A172 (cell line): ENCODE data around the gene NKX1-1. TPM values are rescaled to one million over a fixed set of nuclear protein-coding genes. Genes with fewer than 3 reads are reported as not detected.
"Not testable (repeated sequence)": the region's sequence is repeated elsewhere in the genome, so short reads cannot be mapped to it uniquely, and the experiment has no call there.

Experiments
- DNase-seq: peaks from one replicate; pipeline ENCODE4 v3.0.0-alpha.2; 2015; ENCODE audit warnings: low spot score
- total RNA-seq: library from RNA; depleted of rRNA; stranded (reverse); fragments of >200 nt; shearing (Covaris generic); gene quantifications from 2 replicates; pipeline ENCODE4 v1.2.3, GENCODE V29; 2014

NKX1-1 gene
- total RNA-seq, 1 experiment from 2014 or later, result not detected

DNA sequence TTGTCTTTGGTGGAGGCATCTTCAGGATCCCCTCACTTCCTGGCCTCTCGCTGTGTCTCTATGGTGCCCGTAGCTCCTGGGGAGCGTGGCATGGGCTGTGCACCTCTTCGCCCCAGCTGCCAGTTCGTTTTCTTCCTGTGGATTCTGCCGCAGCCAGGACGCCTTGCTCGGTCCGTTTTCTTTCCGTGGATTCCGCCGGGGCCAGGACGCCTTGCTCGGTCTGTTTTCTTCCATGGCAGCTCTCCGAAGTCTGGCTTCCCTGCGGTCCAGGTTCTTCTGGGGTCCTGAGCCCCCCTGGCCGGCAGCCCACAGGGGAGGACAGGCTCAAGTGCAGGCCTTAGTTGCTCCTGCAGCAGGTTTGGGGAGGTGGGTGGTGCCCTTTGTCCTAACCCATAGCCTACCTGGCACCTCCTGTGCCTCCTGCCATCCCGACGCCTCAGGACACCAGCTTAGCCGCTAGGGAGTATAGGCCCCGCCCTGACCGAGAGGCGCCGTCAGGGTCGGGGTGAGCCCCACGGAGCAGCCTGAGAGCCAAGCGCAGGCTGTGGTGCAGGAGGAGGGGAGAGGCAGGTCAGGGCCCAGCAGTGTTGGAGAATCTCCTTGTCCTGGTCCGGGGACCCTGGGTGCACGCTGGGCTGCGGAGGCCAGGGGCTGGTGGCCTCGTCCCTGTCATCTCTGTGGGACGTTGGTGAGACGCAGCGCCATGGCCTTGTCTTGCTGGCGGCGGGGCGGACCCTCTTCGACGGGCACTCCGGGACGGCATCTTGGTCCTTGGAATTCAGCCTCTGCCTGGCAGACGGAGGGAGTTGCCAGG is 32.1 kb downstream of the NKX1-1 start:
- no peak for DNase-seq

DNA sequence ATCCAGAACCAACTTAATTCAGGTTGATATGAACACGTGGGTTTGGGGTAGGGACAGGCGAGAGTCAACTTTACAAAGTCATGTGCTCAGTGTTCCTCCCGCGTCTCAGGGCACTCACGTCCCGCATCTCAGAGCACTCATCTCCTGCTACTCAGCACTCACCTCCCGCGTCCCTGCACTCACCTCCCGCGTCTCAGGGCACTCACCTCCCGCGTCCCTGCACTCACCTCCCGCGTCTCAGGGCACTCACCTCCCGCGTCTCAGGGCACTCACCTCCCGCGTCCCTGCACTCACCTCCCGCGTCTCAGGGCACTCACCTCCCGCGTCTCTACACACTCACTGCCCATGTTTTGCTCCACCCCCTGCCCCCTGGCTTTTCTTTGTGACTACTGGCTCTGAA is 33.7 kb downstream of the NKX1-1 start:
- not testable (repeated sequence) for DNase-seq

DNA sequence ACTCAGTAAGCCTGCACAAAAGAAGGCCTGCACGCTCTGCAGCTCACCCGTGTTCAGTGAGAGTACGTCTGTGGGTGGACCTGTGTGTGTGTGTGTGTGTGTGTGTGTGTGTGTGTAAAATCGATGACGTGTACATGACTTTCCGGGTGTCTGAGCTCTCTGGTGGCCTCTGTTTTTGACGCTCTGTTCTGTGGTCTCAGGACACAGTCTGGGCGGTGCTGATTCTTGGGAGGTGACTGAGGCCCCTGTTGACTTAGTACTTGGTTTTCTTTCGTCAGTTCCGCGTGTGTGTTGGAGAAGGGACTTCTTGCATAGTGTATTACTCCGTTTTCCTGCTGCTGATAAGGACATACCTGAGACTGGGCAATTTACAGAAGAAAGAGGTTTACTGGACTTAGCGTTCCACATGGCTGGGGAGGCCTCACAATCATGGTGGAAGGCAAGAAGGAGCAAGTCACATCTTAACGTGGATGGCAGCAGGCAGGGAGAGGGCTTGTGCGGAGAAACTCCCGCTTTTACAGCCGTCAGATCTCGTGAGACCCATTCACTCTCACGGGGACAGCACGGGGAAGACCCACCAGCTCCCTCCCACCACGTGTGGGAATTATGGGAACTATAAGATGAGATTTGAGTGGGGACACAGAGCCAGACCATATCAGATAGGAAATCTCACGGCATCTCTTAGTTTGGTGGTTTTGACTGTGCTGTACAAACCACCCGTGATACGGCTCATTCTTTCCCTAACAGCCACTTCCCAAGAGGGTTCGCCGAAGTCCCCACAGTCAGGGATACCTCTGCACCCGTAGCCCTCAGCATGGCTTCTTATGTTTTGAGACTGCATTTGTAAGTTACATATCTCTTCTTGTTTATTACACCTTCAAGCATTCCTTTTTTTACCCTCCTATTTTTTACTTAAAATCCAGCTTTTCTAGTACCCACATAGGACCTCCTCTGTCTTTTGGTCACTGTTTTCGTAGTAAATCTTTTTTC is 34.8 kb downstream of the NKX1-1 start:
- no peak for DNase-seq

- DNase-seq, result no peak
These were observed 35.7 kb downstream of the NKX1-1 start for GRCh38 chr4:1370321-1371124.

DNA sequence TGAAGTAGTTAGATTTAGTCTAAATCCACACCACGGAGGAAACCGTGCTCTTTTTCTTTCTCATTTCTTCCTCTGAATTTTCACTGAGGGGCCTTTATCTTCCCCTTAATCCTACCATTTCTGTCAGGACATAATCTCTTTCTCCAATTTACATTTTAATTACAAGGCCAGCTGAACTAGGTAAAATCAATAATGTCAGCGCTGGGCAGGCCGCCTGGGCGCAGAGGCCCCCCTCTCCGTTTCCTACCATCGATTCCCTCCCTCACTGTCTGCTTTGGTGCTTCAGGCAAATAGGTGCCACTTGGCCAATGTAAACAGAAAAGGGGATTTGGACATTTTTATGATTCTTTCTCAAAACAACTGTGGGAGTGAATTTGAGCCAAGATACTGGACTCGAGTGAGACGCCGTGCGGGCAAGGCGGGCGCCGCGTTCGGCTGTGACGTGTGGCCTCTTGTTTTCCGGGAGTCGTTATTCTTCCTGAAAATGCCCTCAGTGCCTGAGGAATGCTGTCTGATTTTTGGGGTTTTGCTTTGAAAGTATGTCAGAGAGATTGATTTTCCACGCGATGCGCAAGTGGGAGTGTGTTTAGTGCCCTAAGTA is 36.7 kb downstream of the NKX1-1 start:
- DNase-seq, result no peak

GRCh38 chr4:1369091-1369450 is 37.2 kb downstream of the NKX1-1 start:
- no peak for DNase-seq

DNA sequence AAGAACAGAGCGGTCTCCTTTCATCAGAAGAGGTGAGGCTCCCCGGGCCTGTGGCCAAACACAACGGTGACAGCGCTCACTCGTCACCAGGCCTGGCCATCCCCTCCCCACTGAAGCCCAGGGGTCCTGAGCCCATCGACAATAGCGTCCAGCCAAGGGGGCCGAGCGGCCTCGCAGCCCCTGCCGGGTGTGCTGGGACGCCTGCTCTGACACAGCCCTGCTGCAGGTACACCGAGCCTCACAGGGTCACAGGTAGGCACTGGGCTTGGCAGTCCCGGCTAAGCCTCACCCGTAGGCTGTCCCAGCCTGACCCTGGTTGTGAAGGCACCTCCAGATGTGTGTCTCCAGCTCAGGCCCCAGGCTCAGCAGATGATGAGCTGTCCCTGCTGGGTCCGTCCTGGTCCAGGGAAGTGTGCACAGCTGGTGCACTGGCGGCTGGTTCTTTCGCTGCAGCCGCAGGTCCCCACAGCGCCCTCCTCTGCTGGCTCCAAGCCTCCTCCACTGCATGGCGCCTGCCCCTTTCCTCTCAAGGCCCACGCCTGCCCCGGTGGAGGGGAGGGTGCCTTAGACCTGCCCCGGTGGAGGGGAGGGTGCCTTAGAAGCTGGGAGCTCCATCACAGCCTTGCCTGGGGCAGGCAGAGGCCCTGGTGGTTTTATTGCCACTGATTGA is 37.7 kb downstream of the NKX1-1 start:
- DNase-seq, result no peak

- no peak for DNase-seq
These were observed 38.3 kb downstream of the NKX1-1 start for GRCh38 chr4:1367936-1368289.

DNA sequence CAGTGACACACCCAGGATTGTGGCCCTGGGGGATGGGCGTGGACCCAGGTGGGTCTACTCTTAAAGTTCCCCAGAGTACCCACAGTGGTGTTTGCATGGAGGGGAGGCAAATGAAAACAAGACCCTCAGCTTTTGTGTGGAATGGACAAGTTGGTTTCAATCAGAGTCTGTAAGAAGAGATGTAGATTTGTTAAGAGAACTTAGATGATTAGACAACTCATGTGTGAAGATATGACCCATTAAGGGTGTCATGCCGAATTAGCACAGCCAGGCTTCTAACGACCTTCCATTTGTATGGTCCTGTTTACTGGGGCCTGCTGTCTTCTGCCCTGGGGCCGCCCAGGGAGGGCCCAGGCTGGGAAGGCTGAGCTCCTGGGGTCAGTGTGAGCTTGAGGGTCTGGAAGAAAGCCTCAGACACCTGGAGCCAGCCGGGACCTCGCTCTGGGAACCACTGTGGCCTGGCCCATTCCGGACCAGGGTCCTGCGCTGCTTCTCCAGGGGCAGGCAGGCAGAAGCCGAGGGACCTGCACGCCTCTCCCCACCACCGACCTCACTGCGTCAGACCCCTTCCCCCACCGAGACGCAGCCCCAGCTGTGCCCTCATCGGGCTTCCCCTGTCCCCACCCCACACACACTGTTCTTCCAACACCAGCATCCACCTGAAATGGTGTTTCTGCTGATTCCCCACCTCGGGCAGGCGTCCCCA is 38.9 kb downstream of the NKX1-1 start:
- no peak for DNase-seq

DNA sequence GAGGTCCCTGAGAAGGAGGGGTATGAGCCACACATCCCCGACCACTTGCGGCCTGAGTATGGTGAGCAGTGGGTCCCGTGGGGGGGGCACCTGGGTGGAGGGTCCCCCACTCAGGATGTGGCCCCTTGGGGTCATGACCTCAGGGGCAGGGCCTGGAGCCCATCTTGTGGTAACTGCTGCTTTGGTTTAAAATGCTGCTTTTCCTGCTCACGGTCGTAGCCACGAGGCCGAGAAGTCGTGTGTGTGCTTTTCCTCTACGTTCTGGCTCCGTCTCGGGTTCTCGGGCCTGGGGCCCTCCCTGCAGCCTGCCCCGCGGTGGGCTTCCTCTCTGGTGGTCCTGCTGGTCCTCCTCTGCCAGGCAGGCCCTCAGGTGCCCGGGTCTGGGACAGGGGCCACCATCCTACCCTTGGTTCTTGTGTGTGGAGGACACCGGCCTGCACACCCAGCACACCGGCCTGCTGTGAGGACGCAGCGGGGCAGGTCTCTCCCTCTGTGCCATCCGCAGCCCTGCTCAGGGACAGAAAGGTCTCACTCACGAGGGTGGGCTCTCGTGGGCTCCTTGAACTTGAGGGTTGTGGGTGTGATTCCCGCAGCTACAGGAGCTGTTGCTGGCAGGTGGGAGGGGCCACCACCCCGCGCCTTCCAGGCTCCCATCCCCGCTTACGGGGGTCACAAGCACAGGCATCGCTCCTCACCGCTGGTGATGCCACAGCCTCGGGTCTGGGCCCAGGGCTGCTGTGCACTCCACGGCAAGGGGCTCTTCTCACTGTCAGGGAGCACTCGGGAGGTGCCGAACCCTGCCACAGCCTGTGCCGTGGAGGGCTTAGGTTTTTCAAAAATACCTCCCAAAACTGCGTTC is 39.6 kb downstream of the NKX1-1 start:
- DNase-seq, result no peak

DNA sequence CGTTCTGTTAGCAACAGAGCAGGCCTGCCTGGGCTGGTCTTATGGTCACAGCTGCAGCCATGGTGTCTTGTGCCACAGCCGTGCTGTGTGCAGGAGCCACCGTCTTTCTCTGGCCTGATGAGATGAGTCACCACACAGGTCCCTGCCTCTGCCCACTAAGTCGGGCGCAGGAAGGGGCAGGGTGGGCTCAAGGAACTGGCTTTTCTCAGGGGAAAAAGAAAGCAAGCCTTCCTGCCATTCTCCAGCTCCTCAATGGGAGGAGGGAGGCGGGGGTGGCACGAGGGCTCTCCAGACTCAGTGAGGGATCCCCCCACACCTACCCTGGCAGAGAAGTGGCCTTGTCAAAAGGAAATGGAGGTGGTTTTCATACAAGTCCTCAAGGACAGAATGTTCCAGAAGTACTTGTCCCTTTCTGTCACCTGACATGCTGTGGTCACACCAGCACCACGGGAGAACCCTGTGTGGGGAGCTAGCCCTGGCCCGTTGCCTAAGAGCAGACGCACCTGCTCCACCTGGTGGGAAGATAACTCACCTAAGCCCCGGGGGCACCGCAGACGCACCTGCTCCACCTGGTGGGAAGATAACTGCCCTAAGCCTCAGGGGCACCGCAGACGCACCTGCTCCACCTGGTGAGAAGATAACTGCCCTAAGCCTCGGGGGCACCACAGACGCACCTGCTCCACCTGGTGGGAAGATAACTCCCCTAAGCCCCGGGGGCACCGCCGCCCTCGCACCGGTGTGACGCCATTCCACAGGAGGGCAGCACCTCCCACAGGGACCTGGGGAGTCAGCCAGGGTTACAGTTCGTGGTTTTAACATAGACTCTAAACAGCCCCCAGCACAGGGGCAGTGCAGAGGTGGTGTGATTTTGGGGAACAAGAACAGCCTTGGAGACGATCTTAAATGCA is 40.7 kb downstream of the NKX1-1 start:
- no peak for DNase-seq

DNA sequence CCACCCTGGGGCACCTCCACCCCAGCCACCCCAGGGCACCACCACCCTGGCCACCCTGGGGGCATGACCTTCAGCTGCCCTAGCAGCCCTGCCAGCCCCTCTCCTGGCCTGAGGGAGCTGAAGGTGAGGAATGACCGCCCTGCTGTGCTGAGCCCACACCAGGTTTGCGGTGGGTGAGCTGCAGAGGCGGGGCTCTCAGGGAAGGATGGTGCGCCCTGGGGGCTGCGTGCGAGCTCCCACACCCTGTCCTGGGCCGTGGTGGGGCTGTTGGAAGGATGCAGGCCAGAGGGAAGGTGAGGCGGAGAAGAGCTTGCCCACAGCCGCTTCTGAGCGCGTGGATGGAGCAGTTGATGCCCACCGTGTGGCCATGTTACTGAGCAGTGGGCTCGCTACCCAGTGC is 41.5 kb downstream of the NKX1-1 start:
- DNase-seq, result no peak

- DNase-seq, result no peak
These were observed 42.0 kb downstream of the NKX1-1 start for GRCh38 chr4:1364217-1364616.

DNA sequence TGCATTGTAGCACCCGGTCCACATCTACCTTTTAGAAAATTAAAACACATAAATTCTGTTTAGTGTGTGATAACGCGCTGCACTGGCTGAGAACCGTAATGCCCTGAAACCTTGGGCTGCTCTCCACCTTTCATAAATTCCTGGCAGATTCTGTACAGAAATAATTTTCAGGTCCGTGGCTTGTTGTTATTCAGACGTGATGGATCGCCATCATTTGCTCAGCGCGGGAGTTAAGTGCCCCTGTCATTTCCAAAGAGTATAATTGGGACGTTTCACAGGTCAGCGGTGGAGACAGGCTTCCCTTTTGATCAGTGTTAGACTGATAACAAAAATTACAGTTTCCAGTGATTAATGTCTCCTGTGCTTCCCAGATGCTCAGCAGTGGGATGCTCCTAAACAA is 42.7 kb downstream of the NKX1-1 start:
- no peak for DNase-seq

- DNase-seq, result no peak
These were observed 43.7 kb downstream of the NKX1-1 start for GRCh38 chr4:1362521-1362920.

- DNase-seq, result no peak
These were observed 44.2 kb downstream of the NKX1-1 start for GRCh38 chr4:1362046-1362445.

- no peak for DNase-seq
These were observed 44.8 kb downstream of the NKX1-1 start for GRCh38 chr4:1361431-1361830.
